ENCODE measurements around the gene OGA.

- TF ChIP-seq, protein P1, sequence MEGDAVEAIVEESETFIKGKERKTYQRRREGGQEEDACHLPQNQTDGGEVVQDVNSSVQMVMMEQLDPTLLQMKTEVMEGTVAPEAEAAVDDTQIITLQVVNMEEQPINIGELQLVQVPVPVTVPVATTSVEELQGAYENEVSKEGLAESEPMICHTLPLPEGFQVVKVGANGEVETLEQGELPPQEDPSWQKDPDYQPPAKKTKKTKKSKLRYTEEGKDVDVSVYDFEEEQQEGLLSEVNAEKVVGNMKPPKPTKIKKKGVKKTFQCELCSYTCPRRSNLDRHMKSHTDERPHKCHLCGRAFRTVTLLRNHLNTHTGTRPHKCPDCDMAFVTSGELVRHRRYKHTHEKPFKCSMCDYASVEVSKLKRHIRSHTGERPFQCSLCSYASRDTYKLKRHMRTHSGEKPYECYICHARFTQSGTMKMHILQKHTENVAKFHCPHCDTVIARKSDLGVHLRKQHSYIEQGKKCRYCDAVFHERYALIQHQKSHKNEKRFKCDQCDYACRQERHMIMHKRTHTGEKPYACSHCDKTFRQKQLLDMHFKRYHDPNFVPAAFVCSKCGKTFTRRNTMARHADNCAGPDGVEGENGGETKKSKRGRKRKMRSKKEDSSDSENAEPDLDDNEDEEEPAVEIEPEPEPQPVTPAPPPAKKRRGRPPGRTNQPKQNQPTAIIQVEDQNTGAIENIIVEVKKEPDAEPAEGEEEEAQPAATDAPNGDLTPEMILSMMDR (IDR thresholded peaks at IDR 0.05; ENCODE audit: poor library complexity), result no peak
- TF ChIP-seq EZH2 (IDR thresholded peaks at IDR 0.05; ENCODE audit: borderline replicate concordance), result no peak
Measured at GRCh38 chr10:101762736-101763135, 55.5 kb downstream of the OGA start.
